CD4-positive, alpha-beta T cell treated with Interleukin-15 for 1 hour (primary cell): ENCODE measurements around the gene LARP1.
"Not testable (repeated sequence)": the region's sequence is repeated elsewhere in the genome, so short reads cannot be mapped to it uniquely, and the experiment has no call there.

Source experiments
- DNase-seq: peaks from one replicate; pipeline ENCODE4 v3.0.0-alpha.2; 2020

The LARP1 gene

GRCh38 chr5:154797762-154798161 is 42.6 kb downstream of the LARP1 start:
- DNase-seq = no peak

GRCh38 chr5:154800582-154800981 is 45.4 kb downstream of the LARP1 start:
- no peak for DNase-seq

GRCh38 chr5:154801083-154801482 is 45.9 kb downstream of the LARP1 start:
- DNase-seq = no peak

GRCh38 chr5:154802050-154802449 is 46.9 kb downstream of the LARP1 start:
- no peak for DNase-seq

- DNase-seq = no peak
Measured at GRCh38 chr5:154806176-154806575, 51.0 kb downstream of the LARP1 start.

- DNase-seq = no peak
Measured at GRCh38 chr5:154811239-154811638, 56.1 kb downstream of the LARP1 start.

GRCh38 chr5:154811653-154812465 is 56.7 kb downstream of the LARP1 start:
- peak; percentile 62 for DNase-seq

- no peak for DNase-seq
Measured at GRCh38 chr5:154813158-154813557, 58.0 kb downstream of the LARP1 start.

- peak; percentile 49 for DNase-seq
Measured at GRCh38 chr5:154813736-154814135, 58.6 kb downstream of the LARP1 start.

GRCh38 chr5:154815025-154815424 is 59.8 kb downstream of the LARP1 start:
- no peak for DNase-seq

GRCh38 chr5:154815684-154816247 is 60.6 kb downstream of the LARP1 start:
- DNase-seq = no peak

- DNase-seq = no peak
Measured at GRCh38 chr5:154816891-154817492, 61.8 kb downstream of the LARP1 start.

- no peak for DNase-seq
Measured at GRCh38 chr5:154817815-154818214, 62.6 kb downstream of the LARP1 start.

GRCh38 chr5:154818471-154819116 is 63.4 kb downstream of the LARP1 start:
- no peak for DNase-seq

- no peak for DNase-seq
Measured at GRCh38 chr5:154819546-154819945, 64.4 kb downstream of the LARP1 start.

GRCh38 chr5:154820383-154820782 is 65.2 kb downstream of the LARP1 start:
- DNase-seq = no peak

GRCh38 chr5:154822896-154823295 is 67.7 kb downstream of the LARP1 start:
- not testable (repeated sequence) for DNase-seq

- DNase-seq = no peak
Measured at GRCh38 chr5:154823605-154824004, 68.4 kb downstream of the LARP1 start.

- DNase-seq = no peak
Measured at GRCh38 chr5:154824070-154824469, 68.9 kb downstream of the LARP1 start.

- DNase-seq = no peak
Measured at GRCh38 chr5:154829181-154829588, 74.0 kb downstream of the LARP1 start.

GRCh38 chr5:154829589-154830218 is 74.5 kb downstream of the LARP1 start:
- no peak for DNase-seq

- DNase-seq = no peak
Measured at GRCh38 chr5:154830219-154830595, 75.0 kb downstream of the LARP1 start.

GRCh38 chr5:154830596-154830995 is 75.4 kb downstream of the LARP1 start:
- no peak for DNase-seq
